DMS153 treated with DMSO at 0.1 percent for 48 hours (cell line): ENCODE data around the gene PRKAG2.

Experiments used
- DNase-seq: peaks from one replicate; lab custom pipeline; 2025; ENCODE audit not compliant: unreplicated experiment; lab: John Stamatoyannopoulos, UW

The PRKAG2 gene

GRCh38 chr7:151663382-151664100, 213.4 kb downstream of the PRKAG2 start:
- DNase-seq: no peak

GRCh38 chr7:151662251-151662826, 214.6 kb downstream of the PRKAG2 start:
- DNase-seq: no peak

GRCh38 chr7:151661587-151661986, 215.3 kb downstream of the PRKAG2 start:
- no peak for DNase-seq

GRCh38 chr7:151660141-151660540, 216.8 kb downstream of the PRKAG2 start:
- no peak for DNase-seq

GRCh38 chr7:151659219-151659618, 217.7 kb downstream of the PRKAG2 start:
- DNase-seq: no peak

- DNase-seq: no peak
Measured at GRCh38 chr7:151658778-151659177, 218.1 kb downstream of the PRKAG2 start.

- no peak for DNase-seq
Measured at GRCh38 chr7:151657173-151657572, 219.7 kb downstream of the PRKAG2 start.

- DNase-seq: no peak
Measured at GRCh38 chr7:151655555-151655954, 221.4 kb downstream of the PRKAG2 start.

- no peak for DNase-seq
Measured at GRCh38 chr7:151652111-151652510, 224.8 kb downstream of the PRKAG2 start.

GRCh38 chr7:151650161-151650560, 226.8 kb downstream of the PRKAG2 start:
- DNase-seq: no peak

- DNase-seq: no peak
Measured at GRCh38 chr7:151648429-151648828, 228.5 kb downstream of the PRKAG2 start.

GRCh38 chr7:151647874-151648273, 229.0 kb downstream of the PRKAG2 start:
- DNase-seq: no peak

- no peak for DNase-seq
Measured at GRCh38 chr7:151647006-151647405, 229.9 kb downstream of the PRKAG2 start.

GRCh38 chr7:151645311-151645710, 231.6 kb downstream of the PRKAG2 start:
- no peak for DNase-seq

GRCh38 chr7:151644554-151644953, 232.4 kb downstream of the PRKAG2 start:
- DNase-seq: no peak

- no peak for DNase-seq
Measured at GRCh38 chr7:151642746-151643145, 234.2 kb downstream of the PRKAG2 start.

GRCh38 chr7:151641587-151641986, 235.3 kb downstream of the PRKAG2 start:
- no peak for DNase-seq

GRCh38 chr7:151637781-151638261, 239.1 kb downstream of the PRKAG2 start:
- no peak for DNase-seq

GRCh38 chr7:151634643-151635042, 242.3 kb downstream of the PRKAG2 start:
- no peak for DNase-seq

GRCh38 chr7:151633516-151633812, 243.5 kb downstream of the PRKAG2 start:
- no peak for DNase-seq

GRCh38 chr7:151632750-151633515, 244.0 kb downstream of the PRKAG2 start:
- DNase-seq: peak; percentile 71
